NCI-H2029 treated with DMSO at 0.1 percent for 48 hours (cell line): ENCODE data around the gene CDV3.

Source experiments
- DNase-seq: peaks from one replicate; lab custom pipeline; 2025; lab: John Stamatoyannopoulos, UW

CDV3 gene

DNA sequence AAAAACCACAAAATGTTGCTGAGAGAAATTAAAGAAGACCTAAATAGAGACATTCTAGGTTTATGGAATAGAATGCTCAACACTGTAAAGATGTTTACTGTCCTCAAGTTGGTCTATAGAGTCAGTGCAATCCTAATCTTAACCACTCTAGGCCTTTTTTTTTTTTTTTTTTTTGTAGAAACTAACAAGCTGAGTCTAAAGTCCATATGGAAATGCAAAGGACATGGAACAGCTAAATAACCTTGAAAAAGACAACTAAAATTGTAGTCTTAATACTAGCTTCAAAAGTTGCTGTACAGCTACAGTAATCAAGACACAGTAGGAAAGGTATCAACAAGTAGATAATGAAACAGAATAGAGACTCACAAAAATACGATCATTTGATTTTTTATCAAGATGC, 32.9 kb downstream of the CDV3 start:
- no peak for DNase-seq

DNA sequence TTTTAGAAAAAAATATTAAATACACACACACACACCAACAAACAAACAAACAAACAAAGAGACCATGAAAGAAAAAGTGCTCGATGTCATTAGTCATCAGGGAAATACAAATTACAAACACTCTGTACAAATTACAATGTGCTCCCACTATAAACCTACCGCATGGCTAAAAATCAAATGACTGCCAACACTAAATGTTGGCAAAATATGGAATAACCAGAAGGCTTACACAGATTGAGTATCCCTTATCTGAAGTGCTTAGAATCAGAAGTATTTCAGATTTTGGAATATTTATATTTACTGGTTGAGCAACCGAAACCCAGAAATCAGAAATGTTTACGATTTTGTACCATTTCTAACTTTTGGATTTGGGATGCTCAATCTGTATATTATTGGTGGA, 33.4 kb downstream of the CDV3 start:
- no peak for DNase-seq

DNA sequence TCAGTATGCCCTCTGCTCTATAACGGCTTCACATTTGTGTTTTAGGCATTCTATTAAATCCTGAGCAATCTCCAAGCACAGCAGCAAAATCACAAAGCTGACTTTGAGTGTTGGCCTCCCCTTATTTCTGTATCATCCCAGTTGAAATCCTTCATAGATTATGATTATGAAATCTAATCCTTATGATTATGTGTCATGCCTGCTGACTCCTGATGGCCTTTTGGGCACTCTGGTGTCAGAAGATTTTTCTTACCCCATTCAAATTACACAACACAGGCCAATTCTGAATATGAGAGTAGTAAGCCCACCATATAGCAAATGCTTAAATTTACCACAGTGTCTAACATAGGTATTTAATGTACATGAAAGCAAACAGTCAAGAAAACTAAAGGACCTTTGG, 34.3 kb downstream of the CDV3 start:
- no peak for DNase-seq

DNA sequence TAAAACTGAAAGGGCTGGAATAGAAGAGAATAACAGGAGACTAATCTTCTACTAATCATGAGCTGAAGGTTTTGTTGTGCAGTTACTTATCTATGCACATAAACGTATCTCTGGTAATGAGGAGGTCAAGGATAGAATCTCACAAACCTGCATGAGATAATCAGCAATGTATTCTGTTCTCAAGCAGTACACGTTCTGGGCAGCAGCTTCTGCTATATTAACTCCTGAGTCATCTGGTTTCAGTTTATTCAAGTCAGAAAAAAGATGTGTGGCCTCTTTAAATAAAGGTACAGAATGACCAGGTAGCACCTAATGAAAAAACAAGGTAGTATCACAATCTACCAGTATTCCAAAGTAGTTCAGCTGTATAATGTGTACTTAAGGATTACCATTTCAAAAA, 34.9 kb downstream of the CDV3 start:
- DNase-seq: no peak

DNA sequence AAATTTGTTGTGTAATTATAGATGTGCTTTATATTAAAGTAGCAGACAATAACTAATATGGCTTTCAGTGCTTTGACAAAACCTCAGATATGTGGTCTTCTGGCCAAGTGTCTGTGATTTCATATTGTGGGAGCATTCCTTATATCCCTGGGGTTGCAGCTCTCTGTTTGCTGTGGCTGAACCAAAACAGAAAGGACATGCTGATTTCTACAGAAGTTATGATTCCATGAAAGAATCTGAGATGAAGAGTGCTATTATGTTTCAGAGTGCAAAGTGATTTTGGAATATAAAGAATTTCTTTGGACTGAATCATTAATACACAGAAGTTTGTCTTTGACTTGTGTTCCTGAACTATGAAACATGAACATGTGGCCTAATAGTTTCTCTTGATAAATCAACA, 36.5 kb downstream of the CDV3 start:
- DNase-seq: no peak

DNA sequence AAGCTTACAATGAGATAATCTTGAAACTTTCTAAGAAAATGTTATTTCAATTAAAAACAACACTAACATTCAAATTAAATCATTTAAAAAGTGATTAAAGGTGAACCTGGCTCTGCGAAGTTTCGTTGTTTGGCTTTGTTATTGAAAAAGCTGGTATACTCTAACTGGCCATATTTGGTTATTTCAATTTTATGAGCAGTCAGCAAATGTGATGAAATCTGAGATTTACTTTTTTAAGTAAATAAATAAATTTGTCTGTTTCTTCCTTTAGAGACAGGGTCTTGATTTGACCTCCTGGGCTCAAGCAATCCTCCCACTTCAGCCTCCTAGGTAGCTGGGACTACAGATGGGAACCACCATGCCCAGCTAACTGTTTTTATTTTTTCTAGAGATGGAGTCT, 38.0 kb downstream of the CDV3 start:
- no peak for DNase-seq

DNA sequence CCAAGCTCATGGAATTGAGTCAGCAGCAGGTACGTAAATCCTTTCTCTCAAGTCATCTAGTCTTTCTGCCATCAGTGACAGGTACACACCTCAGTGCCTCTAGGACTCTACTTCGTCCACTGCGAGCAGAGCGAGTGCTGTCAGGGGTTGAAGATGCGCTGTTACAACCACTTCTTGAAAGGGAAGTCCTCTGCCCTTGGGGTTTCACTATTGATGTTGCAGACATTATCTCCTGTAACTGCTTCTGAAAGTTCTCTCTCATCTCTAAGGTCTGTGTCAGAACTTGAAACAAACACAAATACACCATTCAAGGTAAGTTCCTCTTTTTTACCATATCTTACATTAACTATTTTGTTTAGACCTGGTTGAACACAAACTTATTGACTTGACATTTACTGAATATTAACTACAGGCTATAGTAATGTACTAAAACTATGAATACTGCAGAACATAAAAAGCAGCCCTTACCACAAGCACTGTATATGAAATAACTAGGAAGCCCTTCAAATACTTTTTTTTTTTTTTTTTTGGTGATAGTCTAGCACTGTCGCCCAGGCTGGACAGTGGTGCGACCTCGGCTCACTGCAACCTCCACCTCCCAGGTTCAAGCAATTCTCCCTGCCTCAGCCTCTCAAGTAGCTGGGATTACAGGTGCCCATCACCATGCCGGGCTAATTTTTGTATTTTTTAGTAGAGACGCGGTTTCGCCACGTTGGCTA, 46.7 kb downstream of the CDV3 start:
- DNase-seq: no peak

DNA sequence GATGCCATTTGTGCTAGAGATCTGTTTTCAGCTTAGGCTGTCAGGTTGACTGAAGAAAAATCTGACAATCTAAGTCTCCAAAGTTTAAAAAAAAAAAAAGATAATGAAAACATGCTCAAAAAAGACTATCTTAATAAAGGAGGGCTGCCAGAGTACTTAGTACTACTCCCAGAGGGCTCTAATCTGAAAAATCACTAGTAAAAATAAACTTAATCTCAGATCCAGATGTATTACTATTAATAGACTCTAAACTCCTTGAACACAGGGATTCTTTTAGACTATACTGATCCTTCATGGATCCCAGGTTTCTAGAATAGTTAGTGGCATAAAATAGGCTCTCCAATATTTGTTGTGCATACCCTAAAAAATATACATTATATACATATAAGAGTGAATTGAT, 54.3 kb downstream of the CDV3 start:
- DNase-seq: no peak

DNA sequence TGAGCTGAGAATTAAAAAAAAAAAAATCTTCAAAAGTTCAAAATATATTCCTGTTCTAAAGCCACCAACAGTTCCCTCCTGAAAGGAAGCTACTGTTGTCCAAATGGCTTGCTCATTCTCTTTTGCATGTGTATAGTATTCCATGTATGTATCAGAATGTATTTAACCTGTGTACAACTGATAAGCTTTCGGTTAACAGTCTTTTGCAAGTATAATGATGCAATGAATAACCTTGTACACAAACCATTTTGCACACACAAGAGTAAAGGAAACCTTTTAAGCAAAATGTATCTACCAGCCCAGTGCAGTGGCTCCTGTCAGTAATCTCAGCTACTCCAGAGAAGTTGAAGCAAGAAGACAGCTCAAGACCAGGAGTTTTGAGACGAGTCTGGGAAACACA, 55.7 kb downstream of the CDV3 start:
- DNase-seq: no peak

DNA sequence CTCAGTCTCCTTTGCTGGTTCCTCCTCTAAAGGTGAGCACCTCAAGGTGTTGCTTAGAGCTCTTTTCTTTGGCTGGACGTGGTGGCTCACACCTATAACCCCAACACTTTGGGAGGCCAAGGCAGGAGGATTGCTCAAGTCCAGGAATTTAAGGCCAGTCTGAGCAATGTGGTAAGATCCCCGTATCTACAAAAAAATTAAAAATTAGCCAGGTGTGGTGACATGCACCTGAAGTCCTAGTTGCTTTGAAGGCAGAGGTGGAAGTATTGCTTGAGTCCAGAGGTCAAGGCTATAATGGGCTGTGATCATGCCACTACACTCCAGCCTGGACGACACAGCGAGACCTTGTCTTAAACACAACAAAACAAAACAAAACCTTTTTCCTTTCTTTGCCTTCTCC, 60.0 kb downstream of the CDV3 start:
- DNase-seq: no peak
